Cardiac muscle cell (in vitro differentiated cells and primary cell): Measurements from ENCODE around the gene TRIO. TPM values are rescaled to one million over a fixed set of nuclear protein-coding genes. Genes with fewer than 3 reads are reported as not detected.

Source experiments
- DNase-seq, 2 donors: peaks; one replicate each; pipeline versions ENCODE4 v3.0.0 to v3.0.0-alpha.2; 2010 to 2017; ENCODE audit warnings: low read depth in 1 of 2, low spot score in 1 of 2
- H3K27ac ChIP-seq: fragments of 200-600 bp; sonication (generic); 2 replicates; pipeline ENCODE4 v1.5.1; 2016
- H3K27me3 ChIP-seq: fragments of 200-600 bp; sonication (generic); 2 replicates; pipeline ENCODE4 v1.6.0; 2016; ENCODE audit warnings: control low read depth
- H3K36me3 ChIP-seq: fragments of 200-600 bp; sonication (generic); 2 replicates; pipeline ENCODE4 v1.5.1; 2016; ENCODE audit warnings: control low read depth
- H3K4me1 ChIP-seq: fragments of 200-600 bp; sonication (generic); 2 replicates; pipeline ENCODE4 v1.8.1; 2017; ENCODE audit warnings: low read depth, mild to moderate bottlenecking, mixed run types
- H3K4me3 ChIP-seq: fragments of 200-600 bp; sonication (generic); 2 replicates; pipeline ENCODE4 v1.5.1; 2016; ENCODE audit warnings: mild to moderate bottlenecking
- H3K9me3 ChIP-seq: fragments of 200-600 bp; sonication (generic); 2 replicates; pipeline ENCODE4 v1.5.1; 2017; ENCODE audit warnings: low read depth, mild to moderate bottlenecking, control low read depth
- polyA plus RNA-seq: library from polyadenylated mRNA; unstranded; fragments of >200 nt; fragmentation: Nextera tagmentation; extraction: Ambion mirVana; gene quantifications from 2 replicates; pipeline ENCODE4 v1.2.1, GENCODE V29; 2016
- total RNA-seq: library from RNA; depleted of rRNA; stranded (reverse); fragments of >200 nt; gene quantifications from 2 replicates; pipeline ENCODE4 v1.2.3, GENCODE V29; 2016
- TF ChIP-seq, protein P1 (sequence below): IDR thresholded peaks from 2 replicates; pipeline ENCODE4 v1.5.1; 2012; ENCODE audit warnings: low read depth, mild to moderate bottlenecking, low read length

TRIO gene
- total and polyA plus RNA-seq, 2 experiments from 2014 or later = 15.5 to 104 TPM

DNA sequence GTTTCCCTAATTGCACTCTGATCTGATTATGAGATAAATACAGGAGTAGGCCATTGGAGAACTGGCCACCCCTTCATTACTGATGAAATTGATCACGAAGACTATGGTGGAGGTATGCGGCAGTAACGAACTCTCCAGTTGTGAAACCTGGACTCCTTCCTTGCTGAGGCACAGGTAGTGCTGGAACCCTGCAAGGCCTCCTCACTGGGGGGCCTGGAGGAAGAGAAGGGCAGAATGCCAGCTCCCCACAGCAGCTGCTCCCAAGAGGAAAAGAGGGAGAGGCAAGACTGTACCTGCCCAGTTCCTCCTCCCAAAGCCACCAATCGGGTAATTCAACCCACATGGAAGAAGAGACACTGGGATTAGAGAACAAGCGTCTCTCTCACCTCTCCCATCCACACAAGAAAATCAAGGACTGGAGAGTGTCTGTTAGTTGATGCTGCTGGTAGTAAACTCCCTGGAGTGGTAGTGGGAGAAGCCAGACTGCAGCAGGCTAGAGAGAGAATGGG is 19.1 kb upstream of the TRIO start:
- no peak for DNase-seq
- Histone ChIP-seq H3K4me1 (peaks cover 9% of the 10 kb centered on the region), H3K4me3 (no peak overlapping the region), H3K36me3 (no peaks in the 10 kb centered on the region), H3K27me3 (no peaks in the 10 kb centered on the region), H3K9me3 (no peaks in the 10 kb centered on the region), H3K27ac (no peak overlapping the region)
- TF ChIP-seq, protein P1, sequence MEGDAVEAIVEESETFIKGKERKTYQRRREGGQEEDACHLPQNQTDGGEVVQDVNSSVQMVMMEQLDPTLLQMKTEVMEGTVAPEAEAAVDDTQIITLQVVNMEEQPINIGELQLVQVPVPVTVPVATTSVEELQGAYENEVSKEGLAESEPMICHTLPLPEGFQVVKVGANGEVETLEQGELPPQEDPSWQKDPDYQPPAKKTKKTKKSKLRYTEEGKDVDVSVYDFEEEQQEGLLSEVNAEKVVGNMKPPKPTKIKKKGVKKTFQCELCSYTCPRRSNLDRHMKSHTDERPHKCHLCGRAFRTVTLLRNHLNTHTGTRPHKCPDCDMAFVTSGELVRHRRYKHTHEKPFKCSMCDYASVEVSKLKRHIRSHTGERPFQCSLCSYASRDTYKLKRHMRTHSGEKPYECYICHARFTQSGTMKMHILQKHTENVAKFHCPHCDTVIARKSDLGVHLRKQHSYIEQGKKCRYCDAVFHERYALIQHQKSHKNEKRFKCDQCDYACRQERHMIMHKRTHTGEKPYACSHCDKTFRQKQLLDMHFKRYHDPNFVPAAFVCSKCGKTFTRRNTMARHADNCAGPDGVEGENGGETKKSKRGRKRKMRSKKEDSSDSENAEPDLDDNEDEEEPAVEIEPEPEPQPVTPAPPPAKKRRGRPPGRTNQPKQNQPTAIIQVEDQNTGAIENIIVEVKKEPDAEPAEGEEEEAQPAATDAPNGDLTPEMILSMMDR = no peak

DNA sequence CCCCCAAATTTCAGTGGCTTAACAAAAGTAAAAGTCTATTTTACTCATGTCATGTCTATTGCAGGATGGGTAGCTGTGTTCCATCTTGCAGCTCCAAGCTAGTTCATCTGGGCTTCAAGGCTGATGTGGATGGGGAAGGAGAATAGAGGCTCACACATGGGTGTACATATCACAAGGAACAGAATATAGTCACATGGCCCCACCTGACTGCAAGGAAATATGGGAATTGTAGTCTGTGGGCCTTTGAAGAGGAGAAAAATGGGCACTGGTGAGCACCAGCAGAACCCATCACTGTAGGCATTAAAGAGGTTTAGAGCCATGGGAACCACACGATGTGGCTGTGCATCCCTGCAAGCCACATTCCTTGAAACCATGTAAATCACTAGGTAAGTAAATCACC is 17.9 kb upstream of the TRIO start:
- Histone ChIP-seq H3K27ac (no peak overlapping the region), H3K9me3 (no peaks in the 10 kb centered on the region), H3K4me3 (no peak overlapping the region), H3K27me3 (no peaks in the 10 kb centered on the region), H3K4me1 (no peaks in the 10 kb centered on the region), H3K36me3 (no peaks in the 10 kb centered on the region)
- TF ChIP-seq, protein P1 = no peak
- DNase-seq = no peak

DNA sequence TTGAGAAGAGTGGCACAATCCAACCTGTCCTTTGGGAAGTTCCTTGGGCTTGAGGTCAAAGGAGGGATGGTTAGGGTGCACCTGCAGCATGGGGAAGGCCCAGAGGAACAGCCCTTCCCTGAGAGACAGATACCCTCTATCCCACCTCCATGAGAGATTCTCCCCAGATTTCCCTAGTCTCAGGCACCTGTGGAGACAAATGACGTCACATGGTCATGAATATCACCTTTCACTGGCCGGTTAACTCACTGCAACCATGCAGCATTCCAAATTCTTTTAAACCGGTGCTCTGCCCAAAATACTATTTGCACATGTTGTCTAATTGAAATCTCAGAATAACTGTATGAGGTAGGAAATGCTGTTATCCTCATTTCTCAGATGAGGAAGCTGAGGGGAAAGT is 15.6 kb upstream of the TRIO start:
- peaks cover 7% of the 10 kb centered on the region for H3K4me1 ChIP-seq
- TF ChIP-seq, protein P1 = no peak
- H3K27ac ChIP-seq = no peak overlapping the region
- H3K4me3 ChIP-seq = no peak overlapping the region
- DNase-seq = no peak
- no peaks in the 10 kb centered on the region for H3K9me3 ChIP-seq
- no peaks in the 10 kb centered on the region for H3K36me3 ChIP-seq
- no peaks in the 10 kb centered on the region for H3K27me3 ChIP-seq

DNA sequence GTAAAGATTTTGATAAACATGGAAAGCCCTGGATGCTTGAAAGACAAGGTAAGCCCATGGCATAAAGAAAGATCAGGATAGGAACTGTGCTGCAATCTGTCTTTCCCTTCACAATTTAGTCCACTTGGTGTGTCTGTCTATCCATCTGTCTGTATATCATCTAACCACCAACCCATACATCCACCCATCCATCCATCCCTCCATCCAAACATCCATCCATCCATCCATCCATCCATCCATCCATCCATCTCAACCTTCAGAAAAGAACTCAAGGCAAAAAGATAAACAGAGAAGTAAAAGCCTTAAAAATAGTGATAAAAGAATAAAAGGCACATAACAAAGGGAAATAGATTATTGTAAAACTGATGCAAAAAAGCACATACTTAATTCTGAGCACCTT is 15.1 kb upstream of the TRIO start:
- no peak overlapping the region for H3K27ac ChIP-seq
- H3K27me3 ChIP-seq = no peaks in the 10 kb centered on the region
- TF ChIP-seq, protein P1 = no peak
- DNase-seq = no peak
- H3K9me3 ChIP-seq = no peaks in the 10 kb centered on the region
- H3K4me3 ChIP-seq = no peak overlapping the region
- no peaks in the 10 kb centered on the region for H3K36me3 ChIP-seq
- H3K4me1 ChIP-seq = peaks cover 7% of the 10 kb centered on the region

DNA sequence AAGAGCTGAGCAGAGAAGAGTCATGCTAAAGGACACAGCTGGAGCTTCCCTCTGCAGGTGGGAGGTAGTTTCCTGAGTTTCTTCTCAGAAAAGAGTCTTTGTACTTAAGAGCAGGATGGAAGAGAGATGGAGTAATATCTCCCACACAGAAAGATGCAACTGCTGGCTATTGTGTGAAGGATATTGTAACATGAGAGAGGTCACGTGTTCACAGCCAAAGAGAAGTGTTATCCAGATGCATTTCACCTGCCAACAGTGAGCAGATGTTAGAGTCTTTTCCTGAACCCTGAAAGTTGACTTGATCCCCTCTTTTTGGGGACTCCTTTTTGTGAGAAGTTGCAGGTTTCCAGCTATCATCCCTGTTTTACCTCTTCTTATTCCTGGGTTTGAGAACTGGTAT is 14.0 kb upstream of the TRIO start:
- Histone ChIP-seq H3K9me3 (no peaks in the 10 kb centered on the region), H3K27me3 (no peaks in the 10 kb centered on the region), H3K36me3 (no peaks in the 10 kb centered on the region), H3K27ac (no peak overlapping the region), H3K4me3 (no peak overlapping the region), H3K4me1 (peaks cover 7% of the 10 kb centered on the region)
- TF ChIP-seq, protein P1 = no peak
- no peak for DNase-seq
